ENCODE measurements around the gene WDR37. TPM values are rescaled to one million over a fixed set of nuclear protein-coding genes. Genes with fewer than 3 reads are reported as not detected.
A peak's percentile ranks its signal among the peaks of the same experiment; 100 is the strongest.
"Not testable (repeated sequence)": the region's sequence is repeated elsewhere in the genome, so short reads cannot be mapped to it uniquely, and the experiment has no call there.

WDR37 gene
- total RNA-seq (ENCODE audit: insufficient read depth, low replicate concordance), result 38.5 TPM

DNA sequence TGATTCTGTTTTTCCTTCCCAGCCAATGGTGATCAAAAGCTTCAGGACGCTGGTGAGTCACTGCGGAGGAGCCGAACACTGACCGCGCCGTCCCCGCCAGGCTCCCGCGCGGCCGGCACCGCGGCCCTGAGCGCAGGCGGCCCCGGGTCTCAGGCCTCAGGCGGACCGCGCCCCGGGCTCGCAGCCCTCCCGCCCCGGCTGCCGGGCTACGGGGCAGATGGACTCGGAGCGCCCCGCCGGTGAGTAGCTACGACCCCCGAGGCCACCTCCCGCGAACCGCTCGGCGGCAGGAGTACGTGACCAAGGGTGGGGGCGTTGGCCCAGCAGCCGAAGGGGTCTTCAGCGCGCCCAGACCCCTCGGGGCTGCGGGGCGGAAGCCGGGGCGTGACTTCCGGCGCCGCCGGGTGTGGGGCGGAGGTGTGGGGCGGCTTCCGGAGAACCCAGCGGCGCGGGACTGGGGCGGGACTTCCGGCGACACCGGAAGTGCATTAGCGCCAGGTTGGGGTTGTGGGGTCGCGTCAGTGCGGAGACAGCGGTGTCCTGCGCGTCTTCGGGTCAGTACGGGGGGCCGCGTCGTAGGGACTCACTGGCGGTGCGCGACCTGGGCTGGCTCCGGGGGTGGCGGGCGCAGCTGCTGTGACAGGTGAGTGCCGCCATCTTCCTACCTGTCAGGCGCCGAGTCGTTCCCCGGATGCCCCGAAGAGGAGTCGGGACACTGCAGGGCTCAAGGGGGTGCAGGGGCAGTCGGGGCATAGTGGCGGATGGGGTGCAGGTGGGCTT lies at the start of gene WDR37:
WDR37 (plus strand) TSS at position 60 of the 780 bp plus-strand sequence. CDS start 15,771 bp downstream, outside the sequence.
- DNase-seq (ENCODE audit: low spot score), result peak; percentile 87

GRCh38 chr10:1006573-1006972 lies 49.6 kb upstream of the WDR37 start:
- DNase-seq (ENCODE audit: low spot score), result no peak

DNA sequence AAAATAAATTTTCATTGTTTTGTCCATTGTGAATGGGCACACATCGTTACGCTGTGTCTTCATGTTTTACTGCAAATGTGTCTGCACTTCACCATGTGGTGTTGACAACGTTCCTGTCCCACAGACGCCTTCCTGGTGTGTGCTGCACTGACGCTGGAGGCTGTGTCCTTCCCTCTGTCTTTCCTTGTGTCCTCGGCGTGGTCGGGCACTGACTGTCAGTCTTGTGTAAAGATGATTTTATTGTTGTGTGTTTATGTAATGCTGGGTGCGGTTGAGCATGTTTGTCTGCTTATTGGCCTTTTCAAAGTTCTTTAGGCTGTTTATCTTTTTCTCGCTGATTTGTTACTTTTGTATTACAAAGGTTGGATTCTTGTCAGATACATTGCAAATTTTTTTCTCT lies 48.6 kb upstream of the WDR37 start:
- no peak for DNase-seq (ENCODE audit: low spot score)

GRCh38 chr10:1009071-1009494 lies 47.1 kb upstream of the WDR37 start:
- DNase-seq (ENCODE audit: low spot score), result peak; percentile 91

DNA sequence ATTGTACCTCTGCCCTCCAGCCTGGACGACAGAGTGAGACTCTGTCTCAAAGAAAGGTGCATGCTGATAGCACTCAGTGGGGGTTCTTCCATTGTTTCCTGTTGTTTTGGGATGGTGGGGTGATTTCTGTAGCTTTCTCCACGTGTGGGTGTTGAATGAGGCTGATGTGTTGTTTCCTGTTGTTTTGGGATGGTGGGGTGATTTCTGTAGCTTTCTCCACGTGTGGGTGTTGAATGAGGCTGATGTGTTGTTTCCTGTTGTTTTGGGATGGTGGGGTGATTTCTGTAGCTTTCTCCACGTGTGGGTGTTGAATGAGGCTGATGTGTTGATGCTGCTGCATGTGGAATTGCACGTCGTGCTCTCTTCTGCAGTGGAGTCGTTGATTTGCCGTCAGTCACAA lies 46.2 kb upstream of the WDR37 start:
- not testable (repeated sequence) for DNase-seq (ENCODE audit: low spot score)

- no peak for DNase-seq (ENCODE audit: low spot score)
Measured at GRCh38 chr10:1010703-1011102, 45.5 kb upstream of the WDR37 start.

GRCh38 chr10:1011696-1012095 lies 44.5 kb upstream of the WDR37 start:
- DNase-seq (ENCODE audit: low spot score), result no peak

DNA sequence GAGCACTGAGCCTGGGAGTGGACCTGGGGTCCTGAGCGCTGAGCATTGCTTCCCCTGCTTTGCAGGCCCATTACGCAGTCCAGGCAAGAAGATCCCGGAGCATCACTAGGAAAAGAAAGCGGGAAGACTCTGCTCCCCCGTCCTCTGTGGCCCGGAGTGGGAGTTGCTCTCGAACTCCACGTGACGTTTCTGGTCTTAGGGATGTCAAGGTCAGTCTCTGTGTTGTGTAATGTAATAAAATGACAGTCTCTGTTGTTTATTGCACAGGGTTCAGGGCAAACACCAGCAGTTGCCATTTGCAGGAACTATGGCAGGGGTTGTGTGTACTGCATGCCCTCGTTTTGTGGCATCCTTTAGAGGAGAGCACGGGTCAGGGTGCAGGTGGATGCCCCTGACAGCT lies 40.5 kb upstream of the WDR37 start:
- no peak for DNase-seq (ENCODE audit: low spot score)

- no peak for DNase-seq (ENCODE audit: low spot score)
Measured at GRCh38 chr10:1019362-1019761, 36.8 kb upstream of the WDR37 start.

- no peak for DNase-seq (ENCODE audit: low spot score)
Measured at GRCh38 chr10:1020460-1020859, 35.7 kb upstream of the WDR37 start.

DNA sequence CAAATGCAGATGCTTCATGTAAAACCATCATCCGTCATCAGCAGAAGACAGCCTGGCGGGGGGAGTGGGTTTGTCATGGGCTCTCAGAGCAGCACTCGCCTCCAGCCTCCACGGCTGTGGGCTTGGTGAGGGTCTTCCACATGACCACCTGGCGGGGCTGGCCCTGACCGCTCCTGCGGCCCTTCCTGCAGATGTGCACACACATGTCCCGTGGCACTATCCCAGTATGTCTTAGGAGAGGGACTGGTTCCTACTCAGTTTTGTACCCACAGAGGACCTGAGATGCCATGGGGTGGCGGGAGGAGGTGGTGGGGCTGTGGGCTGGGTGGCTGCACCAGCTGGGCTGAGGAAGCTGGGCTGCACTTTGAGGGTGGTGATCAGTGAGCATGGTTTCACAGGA lies 35.2 kb upstream of the WDR37 start:
- DNase-seq (ENCODE audit: low spot score), result no peak

GRCh38 chr10:1022413-1022812 lies 33.8 kb upstream of the WDR37 start:
- DNase-seq (ENCODE audit: low spot score), result no peak

DNA sequence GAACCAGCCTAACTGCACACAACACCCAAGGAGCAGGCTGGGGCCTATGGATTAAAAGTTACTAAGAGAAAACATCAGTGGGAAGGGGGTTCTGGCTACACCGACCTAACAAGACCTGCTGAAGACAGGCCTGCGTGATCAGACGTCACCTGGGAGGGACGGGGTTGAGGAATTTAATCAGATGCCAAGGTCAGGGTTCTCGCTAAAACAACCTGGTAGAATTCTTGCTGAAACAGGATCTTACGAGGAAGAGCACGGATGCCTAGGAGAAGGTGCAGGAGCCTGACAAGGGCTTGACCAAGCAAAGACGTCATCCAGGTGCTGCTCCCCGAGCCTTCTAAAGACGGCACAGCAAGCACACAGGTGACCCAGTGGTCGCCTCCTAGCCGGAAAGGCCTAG lies 32.1 kb upstream of the WDR37 start:
- no peak for DNase-seq (ENCODE audit: low spot score)

DNA sequence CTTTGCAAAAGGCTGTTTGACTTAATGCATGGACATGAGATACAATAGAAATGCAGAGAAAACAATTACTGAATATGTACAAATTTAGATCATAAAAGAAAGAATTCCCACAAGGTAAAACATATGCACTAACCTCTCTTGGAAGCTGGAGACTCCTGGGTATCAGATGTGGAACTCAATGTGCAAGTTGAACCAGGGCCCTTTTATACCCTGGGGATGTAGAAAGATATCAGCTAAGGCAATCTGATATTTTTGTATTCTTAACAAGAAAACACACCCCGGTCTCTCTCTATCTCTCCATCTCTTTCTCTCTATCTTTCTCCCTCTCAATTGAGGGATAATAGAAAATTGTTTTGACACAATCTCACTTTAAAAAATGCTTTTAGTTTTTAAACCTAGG lies 30.5 kb upstream of the WDR37 start, which contains the start of gene IDI2:
IDI2 (minus strand) TSS at position 177 of the 400 bp plus-strand sequence. CDS start 1,136 bp downstream, outside the sequence.
- DNase-seq (ENCODE audit: low spot score), result no peak

- no peak for DNase-seq (ENCODE audit: low spot score)
Measured at GRCh38 chr10:1026578-1026977, 29.6 kb upstream of the WDR37 start.

DNA sequence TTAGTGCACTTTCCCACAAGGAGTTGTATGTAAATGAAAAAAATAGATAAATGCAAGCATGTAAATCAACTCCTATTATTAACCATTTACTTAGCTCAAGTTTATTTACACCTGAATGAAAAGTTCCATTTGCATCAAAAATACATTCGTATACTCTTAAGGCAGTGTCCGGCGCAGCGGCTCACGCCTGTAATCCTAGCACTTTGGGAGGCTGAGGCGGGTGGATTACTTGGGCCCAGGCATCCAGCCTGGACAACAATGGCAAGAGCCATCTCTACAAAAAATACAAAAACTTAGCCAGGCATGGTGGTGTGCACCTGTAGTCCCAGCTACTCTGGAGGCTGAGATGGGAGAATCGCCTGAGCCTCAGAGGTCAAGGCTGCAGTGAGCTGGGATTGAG lies 26.3 kb upstream of the WDR37 start:
- DNase-seq (ENCODE audit: low spot score), result no peak

- no peak for DNase-seq (ENCODE audit: low spot score)
Measured at GRCh38 chr10:1033601-1034000, 22.6 kb upstream of the WDR37 start.

DNA sequence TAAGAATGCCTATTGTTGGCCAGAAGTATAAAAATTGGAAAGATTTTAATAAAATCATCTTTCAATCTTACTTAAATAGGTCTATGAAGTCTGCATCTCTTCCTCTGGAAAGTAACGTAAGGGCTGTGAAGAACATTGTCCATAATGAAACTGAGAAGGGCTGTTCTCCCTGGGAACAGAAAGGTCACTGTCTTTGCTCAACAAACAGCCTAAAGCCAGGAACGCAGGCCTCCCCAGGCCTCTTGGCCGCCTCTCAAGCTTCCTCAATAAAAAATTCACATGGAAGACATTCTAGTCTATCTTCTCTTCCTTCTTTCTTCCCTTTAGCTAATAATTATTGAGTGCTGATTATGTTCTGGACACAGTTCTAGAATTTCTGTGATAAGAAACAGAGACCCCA lies 21.4 kb upstream of the WDR37 start:
- DNase-seq (ENCODE audit: low spot score), result peak; percentile 51

DNA sequence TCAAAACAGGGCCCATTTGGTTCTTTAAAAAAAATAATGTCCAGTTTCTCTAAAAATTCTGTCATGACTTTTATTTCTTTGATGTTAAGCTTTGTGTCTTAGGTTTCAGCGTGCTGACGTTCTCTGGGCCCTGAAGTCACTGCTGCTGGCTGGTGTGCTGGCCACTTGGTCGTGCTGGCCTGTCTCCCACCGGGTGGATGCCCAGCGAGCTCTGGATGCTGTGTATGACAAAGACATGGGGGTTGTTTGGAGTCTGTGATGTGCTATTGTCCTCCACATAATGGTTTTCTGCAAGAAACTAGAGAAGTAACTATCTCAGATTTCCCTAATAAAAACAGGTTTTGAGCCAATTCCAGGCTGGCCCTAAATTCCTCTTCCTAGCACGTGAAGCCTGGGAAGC lies 21.0 kb upstream of the WDR37 start:
- DNase-seq (ENCODE audit: low spot score), result peak; percentile 16

DNA sequence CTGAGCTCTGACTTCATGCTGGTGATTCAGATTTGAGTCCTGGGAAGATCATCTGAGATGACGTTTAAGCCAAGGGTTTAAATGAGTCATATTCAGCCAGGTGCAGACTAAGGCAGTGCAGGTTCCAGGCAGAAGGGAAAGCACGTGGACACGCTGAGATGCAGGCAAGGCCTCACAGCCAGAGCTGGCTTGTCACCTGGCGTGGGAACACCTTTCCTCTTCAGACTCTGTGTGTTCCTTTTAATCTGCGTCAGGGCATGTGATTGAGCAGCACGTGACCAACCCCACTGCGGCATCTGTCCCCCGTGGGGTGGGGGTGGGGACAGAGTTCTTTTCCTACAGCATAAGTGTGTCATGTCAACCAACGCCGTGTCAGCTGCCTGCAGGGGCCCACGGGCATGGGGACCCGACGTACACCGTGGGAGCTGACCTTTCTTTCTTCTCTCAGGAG lies 19.8 kb upstream of the WDR37 start:
- no peak for DNase-seq (ENCODE audit: low spot score)

DNA sequence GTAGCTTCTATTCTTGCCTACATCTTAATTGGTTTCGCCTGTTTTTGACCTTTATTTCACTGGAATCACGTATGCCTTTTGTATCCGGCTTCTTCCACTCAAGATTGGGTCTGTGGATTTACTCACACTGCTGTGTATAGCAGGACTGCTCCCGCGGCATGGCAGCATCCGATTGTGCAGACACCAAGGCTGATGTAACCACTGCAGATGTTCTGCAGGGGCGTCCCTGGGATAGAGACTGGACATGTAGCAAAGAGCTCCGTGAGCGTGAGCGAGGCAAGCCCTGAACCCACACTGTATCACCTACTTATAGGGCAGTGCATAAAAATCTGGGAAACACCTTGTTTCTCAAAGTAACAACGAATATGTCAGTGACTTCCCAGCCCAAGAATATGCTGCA lies 19.1 kb upstream of the WDR37 start:
- DNase-seq (ENCODE audit: low spot score), result no peak

DNA sequence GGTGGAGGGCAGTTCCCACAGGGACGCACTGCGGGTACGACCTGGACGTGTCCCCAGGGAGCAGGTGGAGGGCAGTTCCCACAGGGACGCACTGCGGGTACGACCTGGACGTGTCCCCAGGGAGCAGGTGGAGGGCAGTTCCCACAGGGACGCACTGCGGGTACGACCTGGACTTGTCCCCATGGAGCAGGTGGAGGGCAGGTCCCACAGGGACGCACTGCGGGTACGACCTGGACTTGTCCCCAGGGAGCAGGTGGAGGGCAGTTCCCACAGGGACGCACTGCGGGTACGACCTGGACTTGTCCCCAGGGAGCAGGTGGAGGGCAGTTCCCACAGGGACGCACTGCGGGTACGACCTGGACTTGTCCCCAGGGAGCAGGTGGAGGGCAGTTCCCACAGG lies 17.4 kb upstream of the WDR37 start:
- DNase-seq (ENCODE audit: low spot score), result not testable (repeated sequence)

DNA sequence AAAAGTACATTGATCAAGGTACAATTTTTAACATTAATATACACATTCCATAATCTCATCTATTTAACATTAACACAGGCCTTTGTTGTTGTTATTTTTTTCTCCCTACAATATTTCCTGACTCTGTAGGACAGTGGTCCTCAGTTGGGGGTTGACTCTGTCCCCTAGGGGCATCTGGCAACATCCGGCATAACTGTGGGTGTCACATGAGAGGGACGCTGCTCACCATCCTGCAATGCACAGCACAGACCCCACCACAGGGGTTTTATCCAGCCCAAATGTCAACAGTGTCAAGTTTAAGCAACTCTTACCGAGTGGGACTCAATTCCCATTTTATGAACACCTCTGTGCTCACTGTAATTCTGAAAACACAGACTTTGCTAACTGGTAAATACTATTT lies 16.1 kb upstream of the WDR37 start:
- no peak for DNase-seq (ENCODE audit: low spot score)

GRCh38 chr10:1041514-1041913 lies 14.7 kb upstream of the WDR37 start:
- no peak for DNase-seq (ENCODE audit: low spot score)
